ENCODE results near the gene EIPR1. TPM values are rescaled to one million over a fixed set of nuclear protein-coding genes. Genes with fewer than 3 reads are reported as not detected.
A peak's percentile ranks its signal among the peaks of the same experiment; 100 is the strongest.
"Not testable (repeated sequence)": the region's sequence is repeated elsewhere in the genome, so short reads cannot be mapped to it uniquely, and the experiment has no call there.

EIPR1 gene
- total RNA-seq, 1 experiment from 2014 or later, result 27.8 TPM

DNA sequence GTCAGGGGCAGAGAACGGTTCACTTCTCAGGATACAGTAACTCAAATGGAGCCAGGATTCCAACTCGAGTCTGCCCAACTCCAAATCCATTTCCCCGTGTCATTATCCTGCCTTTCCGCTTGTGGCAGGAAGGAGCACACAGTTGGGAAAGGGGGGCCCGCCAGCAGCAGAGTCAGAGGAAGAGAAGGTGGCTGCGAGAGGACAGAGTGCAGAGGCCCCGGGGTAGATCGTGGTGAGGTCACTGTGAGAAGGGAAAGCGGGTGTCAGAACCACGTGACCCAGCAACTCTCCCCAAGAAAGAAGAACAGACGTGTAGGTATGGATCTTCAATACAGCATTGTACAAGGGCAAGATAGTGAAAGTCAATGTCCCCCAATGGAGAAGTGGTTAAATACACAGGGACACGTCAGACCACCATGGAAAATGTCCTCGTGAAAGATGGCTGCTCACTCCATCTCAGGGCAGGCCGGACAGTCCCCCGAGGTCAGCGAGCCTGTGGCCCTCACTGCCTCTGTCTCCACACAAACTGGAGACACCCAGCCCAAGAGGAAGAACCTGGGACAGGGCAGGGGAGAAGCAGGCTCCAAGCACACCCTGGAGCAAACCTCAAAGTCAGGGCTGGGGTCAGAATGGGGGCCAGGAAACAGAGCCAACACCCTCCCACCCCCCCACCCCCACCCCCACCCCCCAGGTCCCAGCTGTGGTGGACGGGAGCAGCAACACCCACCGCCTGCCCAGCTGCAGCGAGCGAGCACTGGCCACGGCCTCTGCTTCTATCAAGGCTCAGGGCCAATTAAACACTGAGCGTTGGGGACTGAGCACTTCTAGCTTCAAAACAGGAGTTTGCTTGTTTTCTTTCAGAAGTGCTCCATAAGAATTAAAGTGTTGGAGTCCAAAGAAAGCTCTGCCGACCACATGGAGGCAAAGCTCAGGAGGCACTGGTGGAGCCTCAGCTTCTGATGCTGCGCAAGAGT is 92.7 kb downstream of the EIPR1 start:
- H2BK15ac ChIP-seq (ENCODE audit: low read depth, low read length), result no peak overlapping the region
- no peak overlapping the region for H2BK120ac ChIP-seq (ENCODE audit: low read depth, low read length, poor library complexity, severe bottlenecking)
- H2BK12ac ChIP-seq (ENCODE audit: insufficient read length, low read depth, low read length), result no peak overlapping the region
- H3K14ac ChIP-seq (ENCODE audit: insufficient read depth, low read length), result no peak overlapping the region; the same call in 1 of the 2 replicates
- no peak overlapping the region for H3K4me2 ChIP-seq (ENCODE audit: insufficient read depth, insufficient read length, low read length)
- H3K23ac ChIP-seq (ENCODE audit: insufficient read length, low read depth, low read length), result no peak overlapping the region
- Mint-ChIP-seq H3K27ac (peak overlapping the region in 2 of 3 experiments; percentile 17 to 93; a peak in 3 of 7 replicates), H3K4me1 (peaks cover 7 to 8% of the 10 kb centered on the region in 2 experiments; a peak in 2 of 4 replicates), H3K4me3 (no peak overlapping the region), H3K36me3 (ENCODE audit: insufficient read depth in 1 of 3, low read depth in 3 of 3) (peaks cover 10 to 13% (median 11%) of the 10 kb centered on the region in 3 experiments), H3K9me3 (peaks cover 0 to 6% of the 10 kb centered on the region in 2 experiments; a peak in 3 of 5 replicates), H3K27me3 (ENCODE audit: low read depth) (no peaks in the 10 kb centered on the region)
- no peak overlapping the region for H3K4ac ChIP-seq (ENCODE audit: low read depth, low read length)
- H2BK20ac ChIP-seq (ENCODE audit: low read depth, low read length, poor library complexity, severe bottlenecking), result no peak overlapping the region
- H4K20me1 ChIP-seq (ENCODE audit: control insufficient read depth, insufficient read depth, insufficient read length), result no peaks in the 10 kb centered on the region
- no peaks in the 10 kb centered on the region for H3K27me3 ChIP-seq (ENCODE audit: insufficient read depth, low read length)
- TF ChIP-seq, protein P1, sequence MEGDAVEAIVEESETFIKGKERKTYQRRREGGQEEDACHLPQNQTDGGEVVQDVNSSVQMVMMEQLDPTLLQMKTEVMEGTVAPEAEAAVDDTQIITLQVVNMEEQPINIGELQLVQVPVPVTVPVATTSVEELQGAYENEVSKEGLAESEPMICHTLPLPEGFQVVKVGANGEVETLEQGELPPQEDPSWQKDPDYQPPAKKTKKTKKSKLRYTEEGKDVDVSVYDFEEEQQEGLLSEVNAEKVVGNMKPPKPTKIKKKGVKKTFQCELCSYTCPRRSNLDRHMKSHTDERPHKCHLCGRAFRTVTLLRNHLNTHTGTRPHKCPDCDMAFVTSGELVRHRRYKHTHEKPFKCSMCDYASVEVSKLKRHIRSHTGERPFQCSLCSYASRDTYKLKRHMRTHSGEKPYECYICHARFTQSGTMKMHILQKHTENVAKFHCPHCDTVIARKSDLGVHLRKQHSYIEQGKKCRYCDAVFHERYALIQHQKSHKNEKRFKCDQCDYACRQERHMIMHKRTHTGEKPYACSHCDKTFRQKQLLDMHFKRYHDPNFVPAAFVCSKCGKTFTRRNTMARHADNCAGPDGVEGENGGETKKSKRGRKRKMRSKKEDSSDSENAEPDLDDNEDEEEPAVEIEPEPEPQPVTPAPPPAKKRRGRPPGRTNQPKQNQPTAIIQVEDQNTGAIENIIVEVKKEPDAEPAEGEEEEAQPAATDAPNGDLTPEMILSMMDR (conservative IDR thresholded peaks at IDR 0.05), result no peak
- no peak overlapping the region for H3K18ac ChIP-seq (ENCODE audit: insufficient read length, low read depth, low read length)
- H3K79me1 ChIP-seq (ENCODE audit: insufficient read depth, low read depth, low read length, poor library complexity, severe bottlenecking), result no peaks in the 10 kb centered on the region
- H3K27ac ChIP-seq (ENCODE audit: insufficient read length, low read depth, low read length), result no peak overlapping the region
- H2BK5ac ChIP-seq (ENCODE audit: insufficient read length, low read length), result no peak overlapping the region
- no CpG with 5 or more reads among the region's 24 CpGs for WGBS (ENCODE audit: extremely low coverage, insufficient read length, low lambda C conversion rate)
- H3K79me2 ChIP-seq (ENCODE audit: insufficient read depth, low read length), result no peaks in the 10 kb centered on the region
- no peak overlapping the region for H4K5ac ChIP-seq (ENCODE audit: insufficient read length, low read depth, low read length)
- H3K23me2 ChIP-seq (ENCODE audit: insufficient read length, low read depth, low read length, poor library complexity, severe bottlenecking), result no peaks in the 10 kb centered on the region
- DNase-seq, result peak; percentile 14
- no peak overlapping the region for H3K9ac ChIP-seq (ENCODE audit: extremely low read depth, insufficient read length, low read length)
- no peak overlapping the region for H2AFZ ChIP-seq (ENCODE audit: low read length)
- no peak overlapping the region for H4K91ac ChIP-seq (ENCODE audit: insufficient read length, low read depth, low read length)
- H3T11ph ChIP-seq (ENCODE audit: low read length), result no peak overlapping the region
- H4K8ac ChIP-seq (replicated peaks; ENCODE audit: insufficient read length, low read depth, low read length), result no peak overlapping the region
- H3K4me1 ChIP-seq (ENCODE audit: insufficient read depth, low read length), result no peaks in the 10 kb centered on the region; the same call in 1 of the 2 replicates
- H3K9me3 ChIP-seq (ENCODE audit: control insufficient read depth, low read depth, low read length), result no peaks in the 10 kb centered on the region
- H2AK5ac ChIP-seq (ENCODE audit: insufficient read length, low read length), result no peak overlapping the region
- H3K56ac ChIP-seq (ENCODE audit: insufficient read length, low read depth, low read length), result no peak overlapping the region

DNA sequence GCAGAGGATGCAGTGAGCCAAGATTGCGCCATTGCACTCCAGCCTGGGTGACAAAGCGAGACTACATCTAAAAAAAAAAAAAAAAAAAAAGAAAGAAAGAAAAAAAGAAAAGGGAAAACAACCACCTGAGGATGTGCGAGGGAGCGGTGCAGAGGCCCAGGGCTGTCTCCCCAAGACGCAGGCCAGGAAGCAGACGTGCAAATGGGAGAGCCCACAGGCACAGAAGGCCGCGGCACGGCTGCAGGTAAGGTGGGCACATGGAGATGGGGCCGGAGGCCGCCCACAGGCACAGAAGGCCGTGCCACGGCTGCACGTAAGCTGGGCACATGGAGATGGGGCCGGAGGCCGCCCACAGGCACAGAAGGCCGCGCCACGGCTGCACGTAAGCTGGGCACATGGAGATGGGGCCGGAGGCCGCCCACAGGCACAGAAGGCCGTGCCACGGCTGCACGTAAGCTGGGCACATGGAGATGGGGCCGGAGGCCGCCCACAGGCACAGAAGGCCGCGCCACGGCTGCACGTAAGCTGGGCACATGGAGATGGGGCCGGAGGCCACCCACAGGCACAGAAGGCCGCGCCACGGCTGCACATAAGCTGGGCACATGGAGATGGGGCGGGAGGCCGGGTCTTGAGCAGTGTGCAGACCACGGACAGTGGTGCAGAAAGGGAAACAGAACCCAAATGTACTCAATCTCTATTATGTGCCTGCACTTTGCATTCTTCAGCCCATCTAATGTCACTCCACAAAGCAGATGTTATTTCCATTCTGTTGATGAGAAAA is 93.6 kb downstream of the EIPR1 start:
- not testable (repeated sequence) for H2BK20ac ChIP-seq (ENCODE audit: low read depth, low read length, poor library complexity, severe bottlenecking); H3K4ac ChIP-seq (ENCODE audit: low read depth, low read length)
- no CpG with 5 or more reads among the region's 38 CpGs for WGBS (ENCODE audit: extremely low coverage, insufficient read length, low lambda C conversion rate)

More for the DNA sequence above, 93.6 kb downstream of the EIPR1 start:
- not testable (repeated sequence) for H3K4me1 Mint-ChIP-seq; H3K4me3 Mint-ChIP-seq; H3K14ac ChIP-seq (ENCODE audit: insufficient read depth, low read length); H4K8ac ChIP-seq (replicated peaks; ENCODE audit: insufficient read length, low read depth, low read length); H3K23ac ChIP-seq (ENCODE audit: insufficient read length, low read depth, low read length); H2AFZ ChIP-seq (ENCODE audit: low read length); H2BK120ac ChIP-seq (ENCODE audit: low read depth, low read length, poor library complexity, severe bottlenecking); H3K27ac Mint-ChIP-seq; H4K5ac ChIP-seq (ENCODE audit: insufficient read length, low read depth, low read length); H2AK5ac ChIP-seq (ENCODE audit: insufficient read length, low read length); H2BK12ac ChIP-seq (ENCODE audit: insufficient read length, low read depth, low read length); H3K9me3 Mint-ChIP-seq; H3K9ac ChIP-seq (ENCODE audit: extremely low read depth, insufficient read length, low read length); H3K18ac ChIP-seq (ENCODE audit: insufficient read length, low read depth, low read length); H3K79me1 ChIP-seq (ENCODE audit: insufficient read depth, low read depth, low read length, poor library complexity, severe bottlenecking); H3K4me1 ChIP-seq (ENCODE audit: insufficient read depth, low read length); H3K79me2 ChIP-seq (ENCODE audit: insufficient read depth, low read length); H3K27me3 Mint-ChIP-seq (ENCODE audit: low read depth); H2BK15ac ChIP-seq (ENCODE audit: low read depth, low read length); H3K9me3 ChIP-seq (ENCODE audit: control insufficient read depth, low read depth, low read length); H3K27ac ChIP-seq (ENCODE audit: insufficient read length, low read depth, low read length); H3T11ph ChIP-seq (ENCODE audit: low read length); H3K4me2 ChIP-seq (ENCODE audit: insufficient read depth, insufficient read length, low read length); H3K56ac ChIP-seq (ENCODE audit: insufficient read length, low read depth, low read length); H2BK5ac ChIP-seq (ENCODE audit: insufficient read length, low read length); H4K20me1 ChIP-seq (ENCODE audit: control insufficient read depth, insufficient read depth, insufficient read length); H3K23me2 ChIP-seq (ENCODE audit: insufficient read length, low read depth, low read length, poor library complexity, severe bottlenecking); H3K27me3 ChIP-seq (ENCODE audit: insufficient read depth, low read length); H4K91ac ChIP-seq (ENCODE audit: insufficient read length, low read depth, low read length)
- peaks cover 10 to 13% (median 11%) of the 10 kb centered on the region in 3 experiments for H3K36me3 Mint-ChIP-seq (ENCODE audit: insufficient read depth in 1 of 3, low read depth in 3 of 3)
- peak; percentile 10 for DNase-seq
